Liver (tissue), 9 donors: ENCODE data around the gene FAM131B. TPM values are rescaled to one million over a fixed set of nuclear protein-coding genes. Genes with fewer than 3 reads are reported as not detected.

Experiments used
- DNase-seq: peaks from one replicate; pipeline ENCODE4 v3.0.0-alpha.2; 2017; ENCODE audit warnings: low spot score
- H3K27ac ChIP-seq, 2 donors: one replicate each; pipeline ENCODE4 v1.7.0; 2013; ENCODE audit warnings: inconsistent platforms in 2 of 2, low read length in 2 of 2, control low read depth in 1 of 2, low read depth in 1 of 2, mild to moderate bottlenecking in 1 of 2
- H3K27me3 ChIP-seq, 4 donors: one replicate each; pipeline versions ENCODE4 v1.6.1 to v1.7.0; 2013; ENCODE audit warnings: low read length in 3 of 4, inconsistent platforms in 1 of 4, mild to moderate bottlenecking in 1 of 4, moderate library complexity in 1 of 4; ENCODE audit not compliant: control insufficient read depth in 4 of 4, insufficient read depth in 4 of 4
- H3K36me3 ChIP-seq, 4 donors: one replicate each; pipeline versions ENCODE4 v1.6.1 to v1.7.0; 2013; ENCODE audit warnings: low read length in 3 of 4, mild to moderate bottlenecking in 3 of 4, low read depth in 1 of 4, moderate library complexity in 1 of 4; ENCODE audit not compliant: control insufficient read depth in 4 of 4, insufficient read depth in 3 of 4
- H3K4me1 ChIP-seq, 4 donors: one replicate each; pipeline versions ENCODE4 v1.6.1 to v1.7.0; 2013; ENCODE audit warnings: low read length in 3 of 4, mild to moderate bottlenecking in 3 of 4, moderate library complexity in 1 of 4; ENCODE audit not compliant: control insufficient read depth in 4 of 4, insufficient read depth in 4 of 4
- H3K4me3 ChIP-seq, 3 donors: one replicate each; pipeline versions ENCODE4 v1.6.1 to v1.7.0; 2013; ENCODE audit warnings: low read length in 3 of 3, control low read depth in 1 of 3, low read depth in 1 of 3, mild to moderate bottlenecking in 1 of 3
- H3K9ac ChIP-seq, 2 donors: one replicate each; pipeline ENCODE4 v1.7.0; 2013; ENCODE audit warnings: low read length in 2 of 2, mild to moderate bottlenecking in 2 of 2, moderate library complexity in 2 of 2, control low read depth in 1 of 2, low read depth in 1 of 2
- H3K9me3 ChIP-seq, 4 donors: one replicate each; pipeline versions ENCODE4 v1.6.1 to v1.7.0; 2013; ENCODE audit warnings: low read length in 3 of 4; ENCODE audit not compliant: control insufficient read depth in 4 of 4
- ATF3 ChIP-seq: IDR thresholded peaks from 2 replicates; pipeline ENCODE4 v1.6.1; 2016; ENCODE audit warnings: antibody characterized with exemption
- CTCF ChIP-seq: fragments of 150-350 bp; IDR thresholded peaks from 2 replicates; pipeline ENCODE4 v1.5.1; 2017; ENCODE audit warnings: improper control_type of control experiment, low read depth, low read length; ENCODE audit not compliant: missing input control
- EGR1 ChIP-seq, 2 donors: IDR thresholded peaks; 2 replicates each; pipeline ENCODE4 v1.6.1; 2016 to 2018; ENCODE audit warnings: antibody characterized with exemption in 2 of 2, low read depth in 2 of 2
- FOXA1 ChIP-seq: IDR thresholded peaks from 2 replicates; pipeline ENCODE4 v1.6.1; 2016; ENCODE audit warnings: antibody characterized with exemption
- FOXA2 ChIP-seq: IDR thresholded peaks from 2 replicates; pipeline ENCODE4 v1.6.1; 2016; ENCODE audit warnings: antibody characterized with exemption
- GABPA ChIP-seq, 2 donors: IDR thresholded peaks in 1 of 2; conservative IDR thresholded peaks in 1 of 2; 2 replicates each; pipeline ENCODE4 v1.6.1; 2016; ENCODE audit warnings: antibody characterized with exemption in 2 of 2, mild to moderate bottlenecking in 1 of 2, moderate library complexity in 1 of 2
- HNF4G ChIP-seq: IDR thresholded peaks from 2 replicates; pipeline ENCODE4 v1.6.1; 2016; ENCODE audit warnings: antibody characterized with exemption
- JUND ChIP-seq, 2 donors: IDR thresholded peaks; 2 replicates each; pipeline ENCODE4 v1.6.1; 2016; ENCODE audit warnings: antibody characterized with exemption in 2 of 2
- MAX ChIP-seq: IDR thresholded peaks from 2 replicates; pipeline ENCODE4 v1.6.1; 2016; ENCODE audit warnings: antibody characterized with exemption
- NR2F2 ChIP-seq: IDR thresholded peaks from 2 replicates; pipeline ENCODE4 v1.6.1; 2016; ENCODE audit warnings: antibody characterized with exemption
- RAD21 ChIP-seq, 2 donors: IDR thresholded peaks; 2 replicates each; pipeline ENCODE4 v1.6.1; 2016; ENCODE audit warnings: antibody characterized with exemption in 2 of 2, mild to moderate bottlenecking in 2 of 2
- RXRA ChIP-seq, 2 donors: IDR thresholded peaks; 2 replicates each; pipeline ENCODE4 v1.6.1; 2017 to 2018; ENCODE audit warnings: antibody characterized with exemption in 2 of 2, mild to moderate bottlenecking in 1 of 2
- SP1 ChIP-seq: IDR thresholded peaks from 2 replicates; pipeline ENCODE4 v1.6.1; 2018; ENCODE audit warnings: antibody characterized with exemption, mild to moderate bottlenecking
- TAF1 ChIP-seq: conservative IDR thresholded peaks from 2 replicates; pipeline ENCODE4 v1.6.1; 2016; ENCODE audit warnings: antibody characterized with exemption, mild to moderate bottlenecking
- ZBTB33 ChIP-seq: IDR thresholded peaks from 2 replicates; pipeline ENCODE4 v1.6.1; 2016; ENCODE audit warnings: antibody characterized with exemption
- WGBS: extraction: QIAGEN DNeasy Blood & Tissue Kit; methylation state at CpG from one replicate; pipeline ENCODE4 v1.1.7; 2013; 5-methylcytosine and 5-hydroxymethylcytosine counted together
- polyA plus RNA-seq, 2 donors: library from polyadenylated mRNA; stranded (reverse) in 1 of 2; unstranded in 1 of 2; fragments of 200-250 nt in 1 of 2; fragments of >200 nt in 1 of 2; fragmentation: Nextera tagmentation in 1 of 2; extraction: Ambion mirVana in 1 of 2; gene quantifications; one replicate each; pipeline versions ENCODE4 v1.2.1 to v1.2.3, GENCODE V29; 2013 to 2015
- total RNA-seq, 2 donors: library from RNA; depleted of rRNA; stranded (reverse); fragments of >200 nt; gene quantifications; one replicate each; pipeline ENCODE4 v1.2.3, GENCODE V29; 2014
- donor health status: healthy.
- donor health status: healthy.
- donor health status: healthy.
- donor health status: healthy.
- donor health status: healthy.

The FAM131B gene
- total and polyA plus RNA-seq, 4 donors = 0.06 to 0.14 (median 0.08) TPM; not detected in 1

- no peak for TF ChIP-seq ATF3
- peak; percentile 65 to 70 for TF ChIP-seq RXRA (IDR thresholded peaks at IDR 0.05)
Measured at GRCh38 chr7:143352531-143353002, 9.9 kb downstream of the FAM131B start (continued).

GRCh38 chr7:143351574-143351973, 10.9 kb downstream of the FAM131B start:
- WGBS = 96% methylated on average over 9 of the region's 9 CpGs
- no peak overlapping the region for H3K9ac ChIP-seq
- no peak overlapping the region for H3K27ac ChIP-seq
- DNase-seq = no peak
- H3K4me1 ChIP-seq = peaks cover 6 to 12% (median 9%) of the 10 kb centered on the region in 4 donors
- no peaks in the 10 kb centered on the region for H3K27me3 ChIP-seq
- H3K9me3 ChIP-seq = no peaks in the 10 kb centered on the region
- no peak for TF ChIP-seq FOXA1
- TF ChIP-seq TAF1 = no peak
- TF ChIP-seq NR2F2 = no peak
- TF ChIP-seq EGR1 (IDR thresholded peaks at IDR 0.05; ENCODE audit: low read depth in 2 of 2) = no peak
- no peak for TF ChIP-seq CTCF
- TF ChIP-seq MAX = no peak
- no peak for TF ChIP-seq ZBTB33
- no peak for TF ChIP-seq HNF4G
- no peak for TF ChIP-seq GABPA (IDR thresholded peaks at IDR 0.05 in 1 of 2, conservative IDR thresholded peaks at IDR 0.05 in 1 of 2)
- TF ChIP-seq FOXA2 = no peak
- TF ChIP-seq JUND (IDR thresholded peaks at IDR 0.05) = no peak
- H3K36me3 ChIP-seq = no peaks in the 10 kb centered on the region
- no peak overlapping the region for H3K4me3 ChIP-seq

- H3K27ac ChIP-seq = no peak overlapping the region
- H3K9me3 ChIP-seq = no peaks in the 10 kb centered on the region
- no peaks in the 10 kb centered on the region for H3K36me3 ChIP-seq
- no peak overlapping the region for H3K9ac ChIP-seq
- DNase-seq = no peak
- no peaks in the 10 kb centered on the region for H3K27me3 ChIP-seq
- H3K4me1 ChIP-seq = peaks cover 6 to 12% (median 9%) of the 10 kb centered on the region in 4 donors
- TF ChIP-seq EGR1 (IDR thresholded peaks at IDR 0.05; ENCODE audit: low read depth in 2 of 2) = no peak
- TF ChIP-seq HNF4G = no peak
- no peak for TF ChIP-seq JUND (IDR thresholded peaks at IDR 0.05)
- no peak for TF ChIP-seq GABPA (IDR thresholded peaks at IDR 0.05 in 1 of 2, conservative IDR thresholded peaks at IDR 0.05 in 1 of 2)
- no peak for TF ChIP-seq FOXA1
- TF ChIP-seq RAD21 (IDR thresholded peaks at IDR 0.05) = no peak
- TF ChIP-seq SP1 = no peak
- H3K4me3 ChIP-seq = no peak overlapping the region
- WGBS = 92% methylated on average over 5 of the region's 5 CpGs
Measured at GRCh38 chr7:143351060-143351459, 11.5 kb downstream of the FAM131B start.
